Keratinocyte (primary cell): ENCODE measurements around the gene SYK.

ENCODE experiments used
- EZH2 ChIP-seq: IDR thresholded peaks from one replicate; pipeline ENCODE4 v1.6.1; 2012; ENCODE audit warnings: inconsistent platforms, mild to moderate bottlenecking, low read length, moderate library complexity
- TF ChIP-seq, protein P1 (sequence below), 3 experiments: IDR thresholded peaks in 1 of 3; conservative IDR thresholded peaks in 1 of 3; optimal IDR thresholded peaks in 1 of 3; 2 replicates in 2 of 3; 3 replicates in 1 of 3; pipeline versions ENCODE3 to v1.5.1; 2011; ENCODE audit warnings: low read length in 3 of 3, mild to moderate bottlenecking in 3 of 3, moderate library complexity in 2 of 3, control low read depth in 1 of 3, inconsistent platforms in 1 of 3; ENCODE audit not compliant: insufficient read depth in 2 of 3; ENCODE audit errors: extremely low read depth in 1 of 3

DNA sequence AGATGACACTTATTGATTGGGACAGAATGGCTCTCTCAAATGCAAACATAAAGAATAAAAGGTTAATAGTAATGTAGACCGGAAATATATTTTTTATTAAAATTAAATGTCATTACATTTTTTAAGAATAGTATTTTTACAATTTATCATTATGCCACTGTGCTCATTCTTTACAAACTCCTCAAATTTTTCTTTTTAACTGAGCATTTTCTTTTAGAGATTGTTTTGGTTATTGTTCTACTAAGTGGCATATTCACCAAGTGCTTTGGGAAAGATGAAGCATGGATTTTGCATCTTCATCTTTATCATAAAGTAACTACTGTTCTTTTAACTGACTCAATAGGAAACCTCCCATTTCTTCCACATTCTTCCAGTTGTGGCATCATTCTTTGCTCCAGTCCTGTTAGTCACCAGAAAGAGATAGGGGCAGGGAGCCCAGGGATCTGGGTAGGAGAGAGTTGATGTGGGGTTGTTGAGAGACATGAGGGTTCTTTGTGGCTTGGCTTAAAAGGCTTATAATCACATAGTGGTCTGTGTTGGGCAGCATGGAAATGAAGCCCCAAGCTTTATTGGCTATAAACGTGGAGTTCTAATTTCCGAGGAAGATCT lies 69.8 kb downstream of the SYK start:
- TF ChIP-seq, protein P1, sequence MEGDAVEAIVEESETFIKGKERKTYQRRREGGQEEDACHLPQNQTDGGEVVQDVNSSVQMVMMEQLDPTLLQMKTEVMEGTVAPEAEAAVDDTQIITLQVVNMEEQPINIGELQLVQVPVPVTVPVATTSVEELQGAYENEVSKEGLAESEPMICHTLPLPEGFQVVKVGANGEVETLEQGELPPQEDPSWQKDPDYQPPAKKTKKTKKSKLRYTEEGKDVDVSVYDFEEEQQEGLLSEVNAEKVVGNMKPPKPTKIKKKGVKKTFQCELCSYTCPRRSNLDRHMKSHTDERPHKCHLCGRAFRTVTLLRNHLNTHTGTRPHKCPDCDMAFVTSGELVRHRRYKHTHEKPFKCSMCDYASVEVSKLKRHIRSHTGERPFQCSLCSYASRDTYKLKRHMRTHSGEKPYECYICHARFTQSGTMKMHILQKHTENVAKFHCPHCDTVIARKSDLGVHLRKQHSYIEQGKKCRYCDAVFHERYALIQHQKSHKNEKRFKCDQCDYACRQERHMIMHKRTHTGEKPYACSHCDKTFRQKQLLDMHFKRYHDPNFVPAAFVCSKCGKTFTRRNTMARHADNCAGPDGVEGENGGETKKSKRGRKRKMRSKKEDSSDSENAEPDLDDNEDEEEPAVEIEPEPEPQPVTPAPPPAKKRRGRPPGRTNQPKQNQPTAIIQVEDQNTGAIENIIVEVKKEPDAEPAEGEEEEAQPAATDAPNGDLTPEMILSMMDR (optimal IDR thresholded peaks at IDR 0.05 in 1 of 3, IDR thresholded peaks at IDR 0.05 in 1 of 3, conservative IDR thresholded peaks at IDR 0.05 in 1 of 3; ENCODE audit: extremely low read depth in 1 of 3, insufficient read depth in 2 of 3, low read length in 3 of 3), result no peak
- no peak for TF ChIP-seq EZH2
